Upper lobe of right lung (tissue), 1 donor: ENCODE measurements around the gene STK39. TPM values are rescaled to one million over a fixed set of nuclear protein-coding genes. Genes with fewer than 3 reads are reported as not detected.

Experiments
- ATAC-seq: fragments of 200-7000 bp; cut with Tn5 transposase; one replicate; pipeline ENCODE4 v1.9.1; 2020; ENCODE audit warnings: mild to moderate bottlenecking, moderate library complexity
- DNase-seq: peaks from one replicate; pipeline ENCODE4 v3.0.0-alpha.2; 2020
- H3K27ac ChIP-seq: fragments of 200-600 bp; one replicate; pipeline ENCODE4 v1.8.0; 2022
- H3K27me3 ChIP-seq: fragments of 200-600 bp; one replicate; pipeline ENCODE4 v1.8.0; 2022; ENCODE audit warnings: mild to moderate bottlenecking
- H3K36me3 ChIP-seq: fragments of 200-600 bp; one replicate; pipeline ENCODE4 v1.8.0; 2022
- H3K4me1 ChIP-seq: fragments of 200-600 bp; one replicate; pipeline ENCODE4 v1.8.0; 2022
- H3K4me3 ChIP-seq: fragments of 200-600 bp; one replicate; pipeline ENCODE4 v1.8.0; 2022; ENCODE audit warnings: mild to moderate bottlenecking
- H3K9me3 ChIP-seq: fragments of 200-600 bp; one replicate; pipeline ENCODE4 v1.8.0; 2022
- CTCF ChIP-seq: fragments of 200-600 bp; IDR thresholded peaks from one replicate; pipeline ENCODE4 v1.8.0; 2022; ENCODE audit warnings: antibody characterized with exemption
- intact Hi-C: fragments of 100-400 bp; cut with DNase I; formaldehyde crosslinking; loops from one replicate; pipeline ENCODE4 v1.11.0; 2022
- total RNA-seq: library from RNA; stranded (reverse); fragmentation: NEBNext Ultra II Directional; extraction: Animal tissue kit (Norgen Biotek cat#: 25700); gene quantifications from one replicate; pipeline ENCODE4 v1.2.1, GENCODE V29; 2021
- donor health status: DM: no; HTN: yes; CAD: no; lungs with severe emphysema.

STK39 gene
- total RNA-seq, 1 donor from 2014 or later: 13.2 TPM

- H3K4me3 ChIP-seq: no peak overlapping the region
- H3K4me1 ChIP-seq: peaks cover 3% of the 10 kb centered on the region
- DNase-seq (no peak), ATAC-seq (no peak)
- H3K27ac ChIP-seq: no peak overlapping the region
- TF ChIP-seq CTCF: no peak
- no peaks in the 10 kb centered on the region for H3K9me3 ChIP-seq
- intact Hi-C loops: no loop called here
- peaks cover 5% of the 10 kb centered on the region for H3K36me3 ChIP-seq
- H3K27me3 ChIP-seq: no peaks in the 10 kb centered on the region
These were observed 91.7 kb downstream of the STK39 start for GRCh38 chr2:168155680-168156079.

- H3K36me3 ChIP-seq: peaks cover 4% of the 10 kb centered on the region
- ATAC-seq (no peak), DNase-seq (no peak)
- H3K27ac ChIP-seq: no peak overlapping the region
- no peaks in the 10 kb centered on the region for H3K27me3 ChIP-seq
- no peak for TF ChIP-seq CTCF
- intact Hi-C loops: no loop called here
- no peaks in the 10 kb centered on the region for H3K9me3 ChIP-seq
- H3K4me3 ChIP-seq: no peak overlapping the region
- H3K4me1 ChIP-seq: peaks cover 3% of the 10 kb centered on the region
These were observed 92.3 kb downstream of the STK39 start for GRCh38 chr2:168155046-168155445.

- DNase-seq (no peak), ATAC-seq (no peak)
- intact Hi-C loops: no loop called here
- no peak for TF ChIP-seq CTCF
- Histone ChIP-seq H3K4me3 (no peak overlapping the region), H3K36me3 (no peaks in the 10 kb centered on the region), H3K4me1 (peaks cover 3% of the 10 kb centered on the region), H3K27ac (no peak overlapping the region), H3K27me3 (no peaks in the 10 kb centered on the region), H3K9me3 (no peaks in the 10 kb centered on the region)
These were observed 94.4 kb downstream of the STK39 start for GRCh38 chr2:168152902-168153530.

GRCh38 chr2:168149986-168150385, 97.4 kb downstream of the STK39 start:
- no peak overlapping the region for H3K4me3 ChIP-seq
- H3K4me1 ChIP-seq: peaks cover 3% of the 10 kb centered on the region
- intact Hi-C loops: no loop called here
- DNase-seq (no peak), ATAC-seq (peak; percentile 23)
- H3K36me3 ChIP-seq: no peaks in the 10 kb centered on the region
- H3K27ac ChIP-seq: no peak overlapping the region
- no peak for TF ChIP-seq CTCF
- no peaks in the 10 kb centered on the region for H3K9me3 ChIP-seq
- H3K27me3 ChIP-seq: no peaks in the 10 kb centered on the region

GRCh38 chr2:168149150-168149974, 98.0 kb downstream of the STK39 start:
- Histone ChIP-seq H3K4me3 (no peak overlapping the region), H3K4me1 (no peaks in the 10 kb centered on the region), H3K9me3 (no peaks in the 10 kb centered on the region), H3K27ac (no peak overlapping the region), H3K27me3 (no peaks in the 10 kb centered on the region), H3K36me3 (no peaks in the 10 kb centered on the region)
- DNase-seq (no peak), ATAC-seq (no peak)
- intact Hi-C loops: no loop called here
- no peak for TF ChIP-seq CTCF
